ENCODE data around the gene SPATS1. TPM values are rescaled to one million over a fixed set of nuclear protein-coding genes. Genes with fewer than 3 reads are reported as not detected.
A peak's percentile ranks its signal among the peaks of the same experiment; 100 is the strongest.

SPATS1 gene
- total and polyA plus RNA-seq, 8 donors, result 0.18 to 0.19 TPM; not detected in 6

GRCh38 chr6:44333273-44333919, 9.1 kb upstream of the SPATS1 start:
- TF ChIP-seq CTCF (IDR thresholded peaks at IDR 0.05), result no peak
- Histone ChIP-seq H3K4me1 (no peaks in the 10 kb centered on the region), H3K27me3 (peaks cover 0 to 5% (median 0%) of the 10 kb centered on the region in 4 donors), H3K9me3 (no peaks in the 10 kb centered on the region), H3K36me3 (no peaks in the 10 kb centered on the region), H3K27ac (no peak overlapping the region), H3K4me3 (no peak overlapping the region)
- ATAC-seq (peak in 1 of 4 donors; percentile 65), FAIRE-seq (no peak), DNase-seq (no peak)
- 58 to 71% methylated on average over 11 of the region's 11 CpGs for WGBS, 2 donors
- intact Hi-C loops (cut with DNase I), result loop anchor here in 2 of 3 donors (5.0 to 10.0 kb wide), 2 partner anchors 66 to 159 kb away; partner anchors contain the start of gene NFKBIE (in 1 of the 2)

GRCh38 chr6:44333942-44334341, 8.5 kb upstream of the SPATS1 start:
- FAIRE-seq (no peak), ATAC-seq (no peak)
- intact Hi-C loops (cut with DNase I), result loop anchor here in 2 of 3 donors (5.0 to 10.0 kb wide), 2 partner anchors 67 to 159 kb away; partner anchors contain the start of gene NFKBIE (in 1 of the 2)

GRCh38 chr6:44335631-44336030, 6.8 kb upstream of the SPATS1 start:
- H3K4me1 ChIP-seq, result peaks cover 0 to 3% (median 0%) of the 10 kb centered on the region in 3 donors
- no peak for ATAC-seq
- no peak overlapping the region for H3K27ac ChIP-seq
- intact Hi-C loops (cut with DNase I), result loop anchor here in 1 of 3 donors (5.0 to 10.0 kb wide), 2 partner anchors 68 to 161 kb away; partner anchors contain the start of gene NFKBIE
- H3K4me3 ChIP-seq, result no peak overlapping the region
- 38 to 41% methylated on average over 1 of the region's 1 CpG for WGBS, 2 donors
- no peak for TF ChIP-seq CTCF (IDR thresholded peaks at IDR 0.05)
- no peaks in the 10 kb centered on the region for H3K36me3 ChIP-seq
- no peak for DNase-seq
- H3K9me3 ChIP-seq, result no peaks in the 10 kb centered on the region
- peaks cover 0 to 5% (median 0%) of the 10 kb centered on the region in 4 donors for H3K27me3 ChIP-seq
- no peak for FAIRE-seq

More at GRCh38 chr6:44333942-44334341, 8.5 kb upstream of the SPATS1 start:
- Histone ChIP-seq H3K27ac (no peak overlapping the region), H3K36me3 (no peaks in the 10 kb centered on the region), H3K9me3 (no peaks in the 10 kb centered on the region), H3K27me3 (peaks cover 0 to 5% (median 0%) of the 10 kb centered on the region in 4 donors), H3K4me3 (no peak overlapping the region), H3K4me1 (peaks cover 0 to 2% (median 0%) of the 10 kb centered on the region in 3 donors)
- TF ChIP-seq CTCF (IDR thresholded peaks at IDR 0.05), result no peak
- no peak for DNase-seq
- WGBS, 2 donors, result 71 to 84% methylated on average over 5 of the region's 5 CpGs

GRCh38 chr6:44338228-44339122, 4.0 kb upstream of the SPATS1 start:
- WGBS, 2 donors, result 4 to 5% methylated on average over 11 of the region's 11 CpGs
- no peak for FAIRE-seq
- peak; percentile 35 to 66 (median 46) for DNase-seq
- H3K4me1 ChIP-seq, result peaks cover 0 to 3% (median 0%) of the 10 kb centered on the region in 3 donors
- ATAC-seq, result peak; percentile 71 to 92 (median 88)
- TF ChIP-seq CTCF (IDR thresholded peaks at IDR 0.05), result peak; percentile 40 to 55 (median 48)
- H3K36me3 ChIP-seq, result no peaks in the 10 kb centered on the region
- no peaks in the 10 kb centered on the region for H3K27me3 ChIP-seq
- H3K27ac ChIP-seq, result peak overlapping the region in 1 of 4 donors; percentile 17
- H3K4me3 ChIP-seq, result no peak overlapping the region
- intact Hi-C loops (cut with DNase I), result loop anchor here in 1 of 3 donors (5.0 to 10.0 kb wide), 2 partner anchors 71 to 164 kb away; partner anchors contain the start of gene NFKBIE
- H3K9me3 ChIP-seq, result no peaks in the 10 kb centered on the region
